DOHH2 (cell line): Measurements from ENCODE around the gene IFIH1.

ENCODE experiments used
- H3F3A ChIP-seq: fragments of 200-600 bp; sonication (generic), shearing (Covaris generic); 2 replicates; pipeline ENCODE4 v1.6.0; 2016; ENCODE audit warnings: antibody characterized with exemption, mild to moderate bottlenecking; ENCODE audit not compliant: control insufficient read depth, insufficient read depth
- H3K27ac ChIP-seq: fragments of 200-600 bp; sonication (generic); 2 replicates; pipeline ENCODE4 v1.5.1; 2014; ENCODE audit warnings: low read depth, mild to moderate bottlenecking, low read length, moderate library complexity
- H3K27me3 ChIP-seq: fragments of 200-600 bp; sonication (generic); 2 replicates; pipeline ENCODE4 v1.6.1; 2014; ENCODE audit warnings: mild to moderate bottlenecking, low read length, mixed read lengths; ENCODE audit not compliant: control insufficient read depth
- H3K36me3 ChIP-seq: fragments of 200-600 bp; sonication (generic); 2 replicates; pipeline ENCODE4 v1.6.1; 2014; ENCODE audit warnings: mild to moderate bottlenecking, low read length, moderate library complexity, mixed read lengths; ENCODE audit not compliant: control insufficient read depth
- H3K4me1 ChIP-seq: fragments of 200-600 bp; sonication (generic); 2 replicates; pipeline ENCODE4 v1.6.1; 2014; ENCODE audit warnings: mild to moderate bottlenecking, low read length, mixed read lengths; ENCODE audit not compliant: control insufficient read depth
- H3K4me2 ChIP-seq: fragments of 200-600 bp; sonication (generic); 2 replicates; pipeline ENCODE4 v1.6.0; 2014; ENCODE audit warnings: mild to moderate bottlenecking, low read length, moderate library complexity
- H3K4me3 ChIP-seq: fragments of 200-600 bp; sonication (generic); 2 replicates; pipeline ENCODE4 v1.5.1; 2014; ENCODE audit warnings: mild to moderate bottlenecking, low read length, mixed read lengths
- H3K79me2 ChIP-seq: fragments of 200-600 bp; sonication (generic); 2 replicates; pipeline ENCODE4 v1.6.1; 2014; ENCODE audit warnings: mild to moderate bottlenecking, low read length, mixed read lengths; ENCODE audit not compliant: control insufficient read depth
- H3K9me2 ChIP-seq: fragments of 200-600 bp; sonication (generic); replicated peaks from 2 replicates; pipeline ENCODE4 v1.6.1; 2014; ENCODE audit warnings: mild to moderate bottlenecking, low read length, mixed read lengths; ENCODE audit not compliant: control insufficient read depth
- H3K9me3 ChIP-seq: fragments of 200-600 bp; sonication (generic); 2 replicates; pipeline ENCODE4 v1.6.1; 2014; ENCODE audit warnings: antibody characterized with exemption, low read length, mixed read lengths; ENCODE audit not compliant: control insufficient read depth, insufficient read depth
- H4K20me1 ChIP-seq: fragments of 200-600 bp; sonication (generic); 2 replicates; pipeline ENCODE4 v1.6.0; 2014; ENCODE audit warnings: low read depth, mild to moderate bottlenecking, antibody characterized with exemption, low read length, moderate library complexity; ENCODE audit not compliant: control insufficient read depth, insufficient read depth
- EZH2phosphoT487 ChIP-seq: fragments of 200-600 bp; sonication (generic); IDR thresholded peaks from 2 replicates; pipeline ENCODE4 v1.6.1; 2017; ENCODE audit warnings: borderline replicate concordance, mild to moderate bottlenecking, antibody characterized with exemption, low read length, moderate library complexity, mixed read lengths
- TF ChIP-seq, protein P1 (sequence below): fragments of 200-600 bp; sonication (generic); IDR thresholded peaks from one replicate; pipeline ENCODE4 v1.5.1; 2014; ENCODE audit warnings: antibody characterized with exemption, mild to moderate bottlenecking, low read depth, low read length; ENCODE audit not compliant: poor library complexity, severe bottlenecking

IFIH1 gene

DNA sequence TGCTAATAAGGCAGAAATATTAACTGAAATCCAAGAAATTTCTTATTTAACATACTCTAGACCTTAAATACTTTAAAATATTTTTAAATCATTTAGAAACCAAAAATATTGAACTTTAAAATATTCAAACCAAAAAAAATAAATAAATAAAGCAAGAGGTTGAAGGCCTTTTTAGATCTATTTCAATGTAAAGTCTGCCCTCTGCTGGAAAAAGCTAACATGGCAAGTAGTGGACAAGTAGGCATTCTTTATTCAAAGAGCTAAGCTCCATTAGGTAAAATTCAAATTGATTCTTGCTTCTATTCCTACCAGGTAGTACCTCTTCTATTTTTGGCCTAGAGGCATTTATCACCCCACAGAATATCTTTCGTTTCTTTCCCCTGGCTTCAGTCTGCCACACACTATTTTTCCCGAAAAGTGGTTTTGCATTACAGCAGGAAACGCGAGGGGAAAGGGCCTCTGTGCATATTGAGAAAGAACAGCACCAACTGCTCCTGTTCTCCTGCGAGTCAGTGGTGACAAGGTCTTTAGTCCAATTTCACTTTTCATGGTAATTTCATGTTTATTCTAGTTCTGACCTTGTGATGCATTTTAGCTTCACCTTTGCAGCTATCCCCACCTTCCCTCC lies 20.4 kb downstream of the IFIH1 start:
- no peak overlapping the region for H3K27ac ChIP-seq
- no peak for TF ChIP-seq EZH2phosphoT487
- TF ChIP-seq, protein P1, sequence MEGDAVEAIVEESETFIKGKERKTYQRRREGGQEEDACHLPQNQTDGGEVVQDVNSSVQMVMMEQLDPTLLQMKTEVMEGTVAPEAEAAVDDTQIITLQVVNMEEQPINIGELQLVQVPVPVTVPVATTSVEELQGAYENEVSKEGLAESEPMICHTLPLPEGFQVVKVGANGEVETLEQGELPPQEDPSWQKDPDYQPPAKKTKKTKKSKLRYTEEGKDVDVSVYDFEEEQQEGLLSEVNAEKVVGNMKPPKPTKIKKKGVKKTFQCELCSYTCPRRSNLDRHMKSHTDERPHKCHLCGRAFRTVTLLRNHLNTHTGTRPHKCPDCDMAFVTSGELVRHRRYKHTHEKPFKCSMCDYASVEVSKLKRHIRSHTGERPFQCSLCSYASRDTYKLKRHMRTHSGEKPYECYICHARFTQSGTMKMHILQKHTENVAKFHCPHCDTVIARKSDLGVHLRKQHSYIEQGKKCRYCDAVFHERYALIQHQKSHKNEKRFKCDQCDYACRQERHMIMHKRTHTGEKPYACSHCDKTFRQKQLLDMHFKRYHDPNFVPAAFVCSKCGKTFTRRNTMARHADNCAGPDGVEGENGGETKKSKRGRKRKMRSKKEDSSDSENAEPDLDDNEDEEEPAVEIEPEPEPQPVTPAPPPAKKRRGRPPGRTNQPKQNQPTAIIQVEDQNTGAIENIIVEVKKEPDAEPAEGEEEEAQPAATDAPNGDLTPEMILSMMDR = peak; percentile 61
- no peaks in the 10 kb centered on the region for H3F3A ChIP-seq
- no peaks in the 10 kb centered on the region for H3K4me1 ChIP-seq
- H3K36me3 ChIP-seq = no peaks in the 10 kb centered on the region
- H3K4me3 ChIP-seq = no peak overlapping the region
- no peaks in the 10 kb centered on the region for H4K20me1 ChIP-seq
- no peak overlapping the region for H3K4me2 ChIP-seq
- H3K9me3 ChIP-seq = no peaks in the 10 kb centered on the region
- H3K79me2 ChIP-seq = no peaks in the 10 kb centered on the region
- H3K9me2 ChIP-seq = no peaks in the 10 kb centered on the region
- no peaks in the 10 kb centered on the region for H3K27me3 ChIP-seq

DNA sequence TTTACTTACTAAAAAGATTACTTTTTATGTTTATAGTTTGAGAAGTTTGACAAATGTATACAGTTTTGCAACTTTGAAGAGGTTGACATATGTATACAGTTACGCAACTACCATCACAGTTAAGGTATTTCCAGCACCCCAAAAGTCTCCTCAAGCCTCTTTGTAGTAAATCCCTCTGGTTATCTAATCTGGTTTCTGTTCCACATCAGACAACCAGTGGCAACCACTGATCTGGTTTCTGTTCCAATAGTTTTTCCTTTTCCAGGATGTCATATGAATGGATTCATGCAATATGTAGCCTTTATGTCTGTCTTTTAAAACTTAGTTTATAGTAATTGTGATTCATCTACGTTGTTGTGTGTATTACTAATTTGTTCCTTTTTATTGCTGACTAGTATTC lies 23.5 kb downstream of the IFIH1 start:
- H3F3A ChIP-seq = no peaks in the 10 kb centered on the region
- H3K4me1 ChIP-seq = no peaks in the 10 kb centered on the region
- no peak overlapping the region for H3K27ac ChIP-seq
- H4K20me1 ChIP-seq = no peaks in the 10 kb centered on the region
- no peak overlapping the region for H3K4me3 ChIP-seq
- no peak overlapping the region for H3K4me2 ChIP-seq
- no peaks in the 10 kb centered on the region for H3K9me3 ChIP-seq
- no peak for TF ChIP-seq EZH2phosphoT487
- TF ChIP-seq, protein P1 = no peak
- H3K79me2 ChIP-seq = no peaks in the 10 kb centered on the region
- no peaks in the 10 kb centered on the region for H3K36me3 ChIP-seq
- H3K9me2 ChIP-seq = no peaks in the 10 kb centered on the region
- H3K27me3 ChIP-seq = peaks cover 4% of the 10 kb centered on the region

DNA sequence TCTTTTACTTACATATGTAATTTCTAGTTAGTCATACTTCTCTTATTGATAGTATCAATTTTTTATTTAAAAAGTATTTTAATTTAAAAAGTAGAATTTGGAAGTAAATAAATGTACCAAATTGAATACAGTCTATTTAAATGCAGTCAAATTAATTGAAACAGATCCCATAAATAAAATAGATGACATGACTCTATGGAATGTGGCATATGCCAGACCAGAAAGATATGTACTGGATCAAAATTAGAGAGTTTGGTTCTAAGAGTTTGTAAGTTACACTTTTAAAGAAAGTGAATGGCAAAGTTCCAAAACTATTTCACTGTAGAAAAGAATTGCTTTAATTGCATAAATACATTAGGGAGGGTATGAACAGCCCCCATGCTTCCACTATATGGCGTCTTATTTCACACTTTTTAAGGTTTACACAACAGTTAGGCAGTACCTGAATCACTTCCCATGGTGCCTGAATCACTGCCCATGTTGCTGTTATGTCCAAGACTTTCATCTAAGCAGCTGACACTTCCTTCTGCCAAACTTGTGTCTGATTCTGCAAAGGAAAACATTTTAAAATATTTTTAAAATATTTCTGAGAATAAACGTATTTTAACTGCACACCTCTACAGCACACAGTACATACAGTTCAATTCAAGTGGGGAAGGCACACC lies 25.2 kb downstream of the IFIH1 start:
- TF ChIP-seq, protein P1 = no peak
- no peak for TF ChIP-seq EZH2phosphoT487
- no peaks in the 10 kb centered on the region for H3K79me2 ChIP-seq
- H3K36me3 ChIP-seq = no peaks in the 10 kb centered on the region
- H3K9me3 ChIP-seq = no peaks in the 10 kb centered on the region
- H3F3A ChIP-seq = no peaks in the 10 kb centered on the region
- no peaks in the 10 kb centered on the region for H4K20me1 ChIP-seq
- peaks cover 4% of the 10 kb centered on the region for H3K27me3 ChIP-seq
- H3K4me1 ChIP-seq = no peaks in the 10 kb centered on the region
- H3K9me2 ChIP-seq = no peaks in the 10 kb centered on the region
- no peak overlapping the region for H3K4me3 ChIP-seq
- H3K4me2 ChIP-seq = no peak overlapping the region
- no peak overlapping the region for H3K27ac ChIP-seq
